B cell (primary cell): Measurements from ENCODE around the gene ZNF669.

Experiments used
- EZH2 ChIP-seq: IDR thresholded peaks from 2 replicates; pipeline ENCODE4 v1.6.1; 2012; ENCODE audit warnings: borderline replicate concordance, low read depth, mild to moderate bottlenecking, moderate library complexity, low read length; ENCODE audit not compliant: insufficient read depth, poor library complexity, severe bottlenecking
- TF ChIP-seq, protein P1 (sequence below): fragments of 200-600 bp; IDR thresholded peaks from one replicate; pipeline ENCODE4 v1.8.0; 2022; ENCODE audit warnings: antibody characterized with exemption, mild to moderate bottlenecking

DNA sequence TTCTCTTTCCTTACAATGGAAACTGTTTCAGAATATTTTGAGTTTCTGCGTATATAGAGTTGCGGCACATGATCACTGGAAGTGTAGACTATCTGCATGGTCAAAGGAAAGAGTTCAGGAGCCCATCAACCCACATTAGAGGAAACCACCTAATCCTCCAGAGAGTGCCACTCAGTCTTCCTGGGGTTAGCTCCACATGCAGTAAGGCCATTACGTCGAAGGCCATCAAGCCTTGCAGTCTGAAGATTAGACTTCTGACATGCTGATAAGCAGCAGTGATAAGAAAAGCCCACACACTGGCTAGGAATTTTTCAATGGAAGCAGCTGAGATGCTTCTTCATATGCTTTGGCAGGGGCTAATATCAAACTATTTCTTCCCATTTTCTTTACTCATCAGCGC lies 7.6 kb downstream of the ZNF669 start:
- TF ChIP-seq, protein P1, sequence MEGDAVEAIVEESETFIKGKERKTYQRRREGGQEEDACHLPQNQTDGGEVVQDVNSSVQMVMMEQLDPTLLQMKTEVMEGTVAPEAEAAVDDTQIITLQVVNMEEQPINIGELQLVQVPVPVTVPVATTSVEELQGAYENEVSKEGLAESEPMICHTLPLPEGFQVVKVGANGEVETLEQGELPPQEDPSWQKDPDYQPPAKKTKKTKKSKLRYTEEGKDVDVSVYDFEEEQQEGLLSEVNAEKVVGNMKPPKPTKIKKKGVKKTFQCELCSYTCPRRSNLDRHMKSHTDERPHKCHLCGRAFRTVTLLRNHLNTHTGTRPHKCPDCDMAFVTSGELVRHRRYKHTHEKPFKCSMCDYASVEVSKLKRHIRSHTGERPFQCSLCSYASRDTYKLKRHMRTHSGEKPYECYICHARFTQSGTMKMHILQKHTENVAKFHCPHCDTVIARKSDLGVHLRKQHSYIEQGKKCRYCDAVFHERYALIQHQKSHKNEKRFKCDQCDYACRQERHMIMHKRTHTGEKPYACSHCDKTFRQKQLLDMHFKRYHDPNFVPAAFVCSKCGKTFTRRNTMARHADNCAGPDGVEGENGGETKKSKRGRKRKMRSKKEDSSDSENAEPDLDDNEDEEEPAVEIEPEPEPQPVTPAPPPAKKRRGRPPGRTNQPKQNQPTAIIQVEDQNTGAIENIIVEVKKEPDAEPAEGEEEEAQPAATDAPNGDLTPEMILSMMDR = no peak
- TF ChIP-seq EZH2 = no peak
